Measurements from ENCODE around the gene MTRF1L. TPM values are rescaled to one million over a fixed set of nuclear protein-coding genes. Genes with fewer than 3 reads are reported as not detected.
A peak's percentile ranks its signal among the peaks of the same experiment; 100 is the strongest.

MTRF1L gene
- total and polyA plus RNA-seq, 9 donors: 13.6 to 20.5 (median 15.9) TPM

DNA sequence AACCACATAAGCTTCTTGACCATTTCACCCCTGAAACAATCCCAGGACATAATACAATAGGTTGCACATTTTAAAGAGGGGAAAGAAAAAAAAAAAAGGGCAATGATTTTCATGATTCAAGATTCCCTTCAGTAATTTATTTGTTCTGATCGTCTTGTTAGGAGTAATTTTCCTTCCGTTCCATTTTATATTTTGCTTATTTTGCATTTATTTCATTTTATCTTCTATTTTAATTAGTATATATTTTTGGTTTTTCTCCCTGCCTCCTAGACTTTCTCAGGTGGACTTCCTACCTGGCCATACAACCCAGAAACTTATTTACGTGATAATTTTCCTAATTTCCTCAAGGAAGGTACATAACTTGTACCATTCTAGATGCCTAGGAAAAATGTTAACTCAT, 52.3 kb downstream of the MTRF1L start:
- no peak for DNase-seq
- Histone ChIP-seq H3K9me3 (replicated peaks; ENCODE audit: control insufficient read depth, low read depth, low read length) (no peaks in the 10 kb centered on the region), H3K36me3 (ENCODE audit: control insufficient read depth, insufficient read depth, low read length) (no peaks in the 10 kb centered on the region), H3K27me3 (ENCODE audit: control insufficient read depth, insufficient read depth, low read length) (no peaks in the 10 kb centered on the region), H3K4me3 (ENCODE audit: low read length) (no peak overlapping the region), H3K27ac (ENCODE audit: low read length) (no peak overlapping the region), H3K4me1 (ENCODE audit: control insufficient read depth, insufficient read depth, low read length) (no peaks in the 10 kb centered on the region)
- no CpG with 5 or more reads among the region's 3 CpGs for WGBS (ENCODE audit: insufficient coverage)

DNA sequence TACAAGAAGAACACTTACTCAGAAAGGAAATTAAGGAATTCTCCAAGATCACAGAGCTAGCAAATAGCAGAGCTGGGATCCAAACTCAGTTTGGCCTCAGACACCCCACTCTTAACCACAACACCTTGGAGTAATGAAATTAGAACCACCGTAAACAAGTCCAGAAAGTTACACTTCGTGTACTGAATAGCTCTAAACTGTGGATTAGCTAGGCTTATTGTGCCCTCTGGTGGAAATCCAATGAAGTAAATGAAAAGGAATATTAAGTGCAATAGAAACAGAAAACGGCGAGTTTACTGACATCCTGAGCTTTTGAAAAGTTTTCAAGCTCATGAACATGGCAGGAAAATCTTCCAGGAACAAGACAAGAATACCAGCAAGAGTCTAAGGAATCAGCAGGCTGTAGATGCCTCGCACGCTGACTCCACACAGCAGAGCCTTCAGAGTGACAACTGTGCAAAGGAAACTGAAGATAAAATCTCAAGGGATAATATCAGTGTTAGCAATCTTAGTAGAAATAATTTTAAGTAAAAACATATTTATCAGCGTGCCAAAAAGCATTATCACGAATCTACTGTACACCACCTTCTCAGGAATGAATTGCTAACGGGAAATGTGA, 54.2 kb downstream of the MTRF1L start:
- peak; percentile 57 for DNase-seq
- Histone ChIP-seq H3K27ac (ENCODE audit: low read length) (no peak overlapping the region), H3K9me3 (replicated peaks; ENCODE audit: control insufficient read depth, low read depth, low read length) (no peaks in the 10 kb centered on the region), H3K4me3 (ENCODE audit: low read length) (no peak overlapping the region), H3K27me3 (ENCODE audit: control insufficient read depth, insufficient read depth, low read length) (no peaks in the 10 kb centered on the region), H3K36me3 (ENCODE audit: control insufficient read depth, insufficient read depth, low read length) (no peaks in the 10 kb centered on the region), H3K4me1 (ENCODE audit: control insufficient read depth, insufficient read depth, low read length) (no peaks in the 10 kb centered on the region)
- 34% methylated on average over 4 of the region's 9 CpGs for WGBS (ENCODE audit: insufficient coverage)

DNA sequence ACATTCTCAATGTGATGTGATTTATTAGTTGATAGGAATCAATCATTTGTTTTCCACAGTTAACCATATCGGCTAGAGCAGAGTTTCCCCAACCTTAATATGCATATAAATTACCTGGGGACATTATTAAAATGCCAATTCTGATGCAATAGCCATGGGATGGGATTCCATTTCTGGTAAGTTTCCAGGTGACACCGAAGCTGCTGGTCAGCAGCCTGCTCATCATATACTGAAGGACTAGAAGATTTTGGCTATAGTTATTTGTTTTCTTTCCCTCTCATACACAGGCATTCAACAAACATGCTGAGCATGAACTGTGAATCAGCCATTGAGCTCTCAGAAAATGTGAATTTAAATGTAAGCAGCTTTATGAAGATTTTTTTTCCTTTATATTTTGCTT, 55.5 kb downstream of the MTRF1L start:
- Histone ChIP-seq H3K36me3 (ENCODE audit: control insufficient read depth, insufficient read depth, low read length) (no peaks in the 10 kb centered on the region), H3K27me3 (ENCODE audit: control insufficient read depth, insufficient read depth, low read length) (no peaks in the 10 kb centered on the region), H3K4me1 (ENCODE audit: control insufficient read depth, insufficient read depth, low read length) (no peaks in the 10 kb centered on the region), H3K27ac (ENCODE audit: low read length) (no peak overlapping the region), H3K9me3 (replicated peaks; ENCODE audit: control insufficient read depth, low read depth, low read length) (no peaks in the 10 kb centered on the region), H3K4me3 (ENCODE audit: low read length) (no peak overlapping the region)
- no peak for DNase-seq
- no CpG with 5 or more reads among the region's 2 CpGs for WGBS (ENCODE audit: insufficient coverage)

DNA sequence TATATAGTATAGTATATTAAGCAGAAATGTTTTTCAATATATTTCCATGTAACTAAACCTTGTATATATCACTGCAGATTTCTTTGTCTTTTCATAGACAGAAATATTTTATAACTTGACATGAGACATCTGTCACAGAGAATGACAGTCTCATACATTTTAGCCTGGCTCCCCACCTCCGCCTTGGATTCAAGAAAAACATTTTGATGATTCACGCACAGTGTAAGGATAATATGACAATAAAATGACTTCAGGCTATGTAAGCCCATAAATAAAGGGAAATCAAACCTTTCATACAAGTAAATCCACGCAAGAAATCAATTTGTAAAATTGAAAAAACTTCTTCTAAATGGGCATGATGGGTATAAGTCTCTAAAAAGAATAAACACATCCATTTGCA, 56.0 kb downstream of the MTRF1L start:
- no CpG with 5 or more reads among the region's 3 CpGs for WGBS (ENCODE audit: insufficient coverage)
- Histone ChIP-seq H3K4me3 (ENCODE audit: low read length) (no peak overlapping the region), H3K9me3 (replicated peaks; ENCODE audit: control insufficient read depth, low read depth, low read length) (no peaks in the 10 kb centered on the region), H3K27ac (ENCODE audit: low read length) (no peak overlapping the region), H3K36me3 (ENCODE audit: control insufficient read depth, insufficient read depth, low read length) (no peaks in the 10 kb centered on the region), H3K27me3 (ENCODE audit: control insufficient read depth, insufficient read depth, low read length) (no peaks in the 10 kb centered on the region), H3K4me1 (ENCODE audit: control insufficient read depth, insufficient read depth, low read length) (no peaks in the 10 kb centered on the region)
- DNase-seq: no peak

DNA sequence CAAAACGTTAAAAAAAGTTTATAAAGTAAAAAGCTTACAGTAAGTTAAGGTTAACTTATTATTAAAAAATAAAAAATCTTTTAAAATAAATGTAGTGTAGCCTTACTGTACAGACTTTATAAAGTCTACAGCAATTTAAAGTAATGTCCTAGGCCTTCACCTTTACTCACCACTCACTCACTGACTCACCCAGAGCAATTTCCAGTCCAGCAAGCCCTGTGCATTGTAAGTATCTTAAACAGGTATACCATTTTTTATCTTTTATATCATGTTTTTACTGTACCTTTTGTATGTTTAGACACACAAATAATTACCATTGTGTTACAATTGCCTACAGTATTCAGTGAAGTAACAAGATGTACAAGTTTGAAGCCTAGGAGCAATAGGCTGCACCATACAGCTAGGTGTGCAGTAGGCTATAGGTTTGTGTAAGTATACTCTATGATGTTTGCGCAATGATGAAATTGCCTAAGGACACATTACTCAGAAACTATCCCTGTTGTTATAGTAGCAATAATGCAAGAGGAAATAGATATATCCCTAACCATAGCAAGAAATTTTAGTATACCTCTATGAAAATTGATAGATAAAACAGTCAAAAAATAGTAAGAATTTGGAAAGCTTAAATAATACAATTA, 59.1 kb downstream of the MTRF1L start:
- Histone ChIP-seq H3K27ac (ENCODE audit: low read length) (no peak overlapping the region), H3K4me1 (ENCODE audit: control insufficient read depth, insufficient read depth, low read length) (no peaks in the 10 kb centered on the region), H3K27me3 (ENCODE audit: control insufficient read depth, insufficient read depth, low read length) (no peaks in the 10 kb centered on the region), H3K36me3 (ENCODE audit: control insufficient read depth, insufficient read depth, low read length) (no peaks in the 10 kb centered on the region), H3K4me3 (ENCODE audit: low read length) (no peak overlapping the region), H3K9me3 (replicated peaks; ENCODE audit: control insufficient read depth, low read depth, low read length) (no peaks in the 10 kb centered on the region)
- WGBS (ENCODE audit: insufficient coverage): no CpG with 5 or more reads among the region's 2 CpGs
- DNase-seq: no peak

DNA sequence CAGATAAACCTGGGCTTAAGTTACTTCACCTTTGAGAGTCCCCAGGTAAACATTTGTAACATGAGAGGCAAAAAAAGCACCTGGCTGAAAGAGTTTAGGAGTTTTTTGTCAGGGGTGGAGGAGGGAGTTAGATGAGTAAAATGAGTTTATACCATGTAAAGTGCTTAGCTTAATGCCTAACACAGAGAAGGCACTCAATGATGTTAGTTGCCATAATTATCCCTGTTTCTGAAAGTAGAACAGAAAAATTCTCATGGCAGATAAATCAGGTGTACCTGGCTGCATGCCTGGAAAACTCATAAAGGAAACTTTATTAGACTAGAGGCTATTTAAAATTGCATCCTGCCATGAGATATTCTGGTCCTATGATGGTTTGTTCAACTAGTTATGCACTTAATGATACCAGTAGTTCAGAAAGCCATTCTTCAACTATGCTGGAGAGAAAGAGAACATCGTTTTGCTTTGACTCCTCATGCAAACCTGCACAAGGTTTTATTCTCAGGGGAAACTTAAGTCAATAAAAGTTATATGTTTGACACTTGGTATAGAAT, 60.1 kb downstream of the MTRF1L start:
- H3K4me3 ChIP-seq (ENCODE audit: low read length): no peak overlapping the region
- H3K27ac ChIP-seq (ENCODE audit: low read length): no peak overlapping the region
- no peaks in the 10 kb centered on the region for H3K4me1 ChIP-seq (ENCODE audit: control insufficient read depth, insufficient read depth, low read length)
- no peaks in the 10 kb centered on the region for H3K27me3 ChIP-seq (ENCODE audit: control insufficient read depth, insufficient read depth, low read length)
- no CpG with 5 or more reads among the region's 1 CpG for WGBS (ENCODE audit: insufficient coverage)
- no peaks in the 10 kb centered on the region for H3K36me3 ChIP-seq (ENCODE audit: control insufficient read depth, insufficient read depth, low read length)
- H3K9me3 ChIP-seq (replicated peaks; ENCODE audit: control insufficient read depth, low read depth, low read length): no peaks in the 10 kb centered on the region
- DNase-seq: no peak

DNA sequence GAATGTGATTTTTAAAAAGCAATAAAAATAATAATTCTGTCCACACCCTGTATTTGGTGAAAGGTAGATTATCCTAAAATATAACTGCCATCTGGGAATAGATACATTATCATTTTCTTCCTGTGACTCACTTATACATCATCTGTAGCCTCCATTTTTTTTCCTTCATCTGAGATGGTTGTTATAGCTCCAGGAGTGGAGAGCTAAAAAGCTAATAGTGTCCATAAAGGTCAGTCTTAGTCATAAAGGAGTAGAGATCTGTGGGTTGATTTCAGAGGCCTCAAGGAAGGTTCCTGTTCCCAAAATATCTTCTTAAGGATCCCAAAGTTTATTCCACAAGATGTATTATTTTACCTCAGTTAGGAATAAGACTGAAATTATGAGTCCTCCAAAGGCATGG, 60.8 kb downstream of the MTRF1L start:
- H3K9me3 ChIP-seq (replicated peaks; ENCODE audit: control insufficient read depth, low read depth, low read length): no peaks in the 10 kb centered on the region
- H3K27ac ChIP-seq (ENCODE audit: low read length): no peak overlapping the region
- no peaks in the 10 kb centered on the region for H3K27me3 ChIP-seq (ENCODE audit: control insufficient read depth, insufficient read depth, low read length)

More for the DNA sequence above, 60.8 kb downstream of the MTRF1L start:
- H3K36me3 ChIP-seq (ENCODE audit: control insufficient read depth, insufficient read depth, low read length): no peaks in the 10 kb centered on the region
- H3K4me1 ChIP-seq (ENCODE audit: control insufficient read depth, insufficient read depth, low read length): no peaks in the 10 kb centered on the region
- no peak for DNase-seq
- H3K4me3 ChIP-seq (ENCODE audit: low read length): no peak overlapping the region

Other genes with a start within 250 kb of the MTRF1L start
- 12.4 TPM for gene FBXO5, start 19.7 kb downstream of the MTRF1L start, total RNA-seq
- gene FBXO5, start 19.7 kb downstream of the MTRF1L start, polyA plus RNA-seq (ENCODE audit: insufficient read depth in 1 of 8, insufficient read length in 8 of 8, low replicate concordance in 1 of 8): 10 to 100 TPM; 14.5 to 20.7 (median 18.4) TPM
- 0.53 TPM for gene RGS17, start 128.6 kb upstream of the MTRF1L start, total RNA-seq
- 1 to 10 TPM in 2 of 8 donors, under 1 TPM in 6; 0.56 to 1.5 (median 0.98) TPM for gene RGS17, start 128.6 kb upstream of the MTRF1L start, polyA plus RNA-seq (ENCODE audit: insufficient read depth in 1 of 8, insufficient read length in 8 of 8, low replicate concordance in 1 of 8)

Data from muscle of leg (tissue), 11 donors.